NOMO-1 (cell line): ENCODE measurements around the gene HBS1L.

Experiments
- DNase-seq, 2 experiments: peaks; one replicate each; lab custom pipeline; 2025; ENCODE audit not compliant: unreplicated experiment in 2 of 2; lab: John Stamatoyannopoulos, UW

Gene HBS1L

GRCh38 chr6:135043364-135043763, 11.3 kb downstream of the HBS1L start:
- no peak for DNase-seq

- no peak for DNase-seq
These were observed 16.3 kb downstream of the HBS1L start for GRCh38 chr6:135038335-135038734.

- DNase-seq, result no peak
These were observed 17.1 kb downstream of the HBS1L start for GRCh38 chr6:135037541-135037940.

DNA sequence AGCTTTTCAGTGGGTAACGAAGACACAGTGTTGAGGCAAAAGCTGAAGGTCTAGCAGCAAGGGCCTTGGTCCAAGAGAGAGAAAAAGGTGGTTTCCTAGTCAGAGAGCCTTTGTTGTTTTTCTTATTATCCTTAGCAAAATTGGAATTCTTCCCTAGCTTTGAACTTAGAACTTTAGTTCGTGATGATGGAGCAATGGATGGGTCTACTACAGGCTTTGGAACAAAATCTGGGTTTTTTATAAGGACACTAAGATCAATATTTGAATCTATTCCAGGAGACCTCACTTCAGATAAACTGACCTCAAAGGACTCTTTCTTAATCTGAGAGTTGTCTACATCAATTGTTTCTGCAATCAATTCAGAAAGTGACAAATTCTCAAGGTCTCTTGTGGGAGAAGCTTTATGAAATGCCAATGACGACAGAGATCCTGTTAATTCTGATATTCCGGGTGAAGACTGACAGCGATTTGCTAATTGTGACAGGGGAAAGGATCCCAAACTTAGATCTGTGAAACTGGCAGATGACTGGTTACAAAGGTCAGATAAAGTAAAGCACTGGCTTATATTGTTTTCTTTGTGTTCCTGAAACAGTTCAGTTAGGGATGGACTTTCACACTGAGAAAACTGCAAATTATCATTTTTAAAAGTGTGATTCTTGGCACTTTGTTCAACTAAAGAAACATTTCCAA, 17.7 kb downstream of the HBS1L start:
- DNase-seq, result no peak

DNA sequence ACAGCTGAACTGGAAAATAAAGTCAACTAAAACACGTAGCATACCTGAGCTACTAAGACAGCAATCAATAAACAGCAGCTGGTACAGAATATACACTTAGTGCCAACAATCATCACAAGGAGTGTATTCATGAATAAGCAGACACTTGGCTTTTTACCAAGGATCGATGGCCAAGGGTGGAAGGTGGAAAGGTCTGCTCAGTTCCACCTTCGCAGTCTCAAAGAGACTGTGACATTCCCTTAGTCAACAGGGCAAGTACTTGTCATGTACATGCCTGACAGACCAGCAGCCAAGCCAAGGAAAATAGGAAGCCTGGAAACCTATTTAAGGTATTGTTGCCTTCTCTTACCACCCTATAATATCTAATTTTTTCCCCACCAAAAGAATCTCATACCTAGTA, 21.4 kb downstream of the HBS1L start:
- DNase-seq, result no peak

GRCh38 chr6:135030532-135031178, 24.0 kb downstream of the HBS1L start:
- no peak for DNase-seq

GRCh38 chr6:135030056-135030473, 24.6 kb downstream of the HBS1L start:
- DNase-seq, result no peak

- no peak for DNase-seq
These were observed 28.8 kb downstream of the HBS1L start for GRCh38 chr6:135025775-135026174.

DNA sequence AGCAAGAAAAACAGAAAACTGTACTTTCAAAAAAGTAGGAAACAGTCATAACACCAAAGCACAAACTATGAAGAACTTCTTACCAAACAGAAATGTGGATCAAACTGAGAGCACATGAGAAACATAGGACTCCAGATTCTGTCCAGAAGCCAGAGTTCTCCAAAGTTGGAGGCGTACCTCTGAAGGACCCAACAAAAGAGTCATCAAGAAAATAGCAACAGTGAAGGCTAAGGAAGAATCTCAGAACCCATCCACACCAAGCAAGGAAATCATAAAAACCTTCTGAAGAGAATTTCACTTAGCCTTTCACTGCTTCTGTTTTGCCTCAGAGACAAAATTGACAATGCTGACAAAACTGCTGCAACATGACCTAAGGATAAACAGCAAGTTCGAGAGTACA, 29.4 kb downstream of the HBS1L start:
- DNase-seq, result no peak

DNA sequence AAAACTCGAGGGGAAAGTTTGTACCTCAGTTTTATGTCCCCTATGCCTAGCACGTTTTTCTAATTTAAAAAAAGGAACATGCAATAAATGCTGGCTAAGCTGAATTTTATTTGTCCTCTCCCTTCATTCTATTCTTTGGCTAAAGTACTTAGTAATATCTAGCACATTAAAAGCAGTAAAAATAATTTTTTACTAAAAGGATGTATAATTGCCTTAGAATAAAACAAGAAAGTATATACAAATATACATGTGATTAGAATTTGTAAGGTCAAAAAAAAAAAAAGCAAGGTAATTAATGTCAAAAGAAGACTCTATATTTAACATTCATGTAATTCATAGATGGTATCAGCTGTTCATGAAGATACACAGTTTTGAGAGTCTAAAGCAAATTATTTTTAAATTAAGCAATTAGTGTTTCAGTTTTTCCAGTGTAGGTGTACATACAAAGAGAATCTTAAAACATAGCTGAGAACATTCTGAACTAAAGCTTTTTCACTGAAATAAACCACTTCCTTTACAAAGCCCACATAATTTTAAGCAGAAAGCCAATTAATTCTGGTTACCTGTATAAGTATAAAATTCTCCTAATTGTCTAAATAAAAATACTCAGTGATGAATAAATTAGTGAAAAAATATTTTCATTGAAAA, 32.4 kb downstream of the HBS1L start:
- no peak for DNase-seq

- DNase-seq, result no peak
These were observed 33.1 kb downstream of the HBS1L start for GRCh38 chr6:135021310-135022049.

GRCh38 chr6:135018941-135019340, 35.7 kb downstream of the HBS1L start:
- peak; percentile 64 to 87 for DNase-seq

DNA sequence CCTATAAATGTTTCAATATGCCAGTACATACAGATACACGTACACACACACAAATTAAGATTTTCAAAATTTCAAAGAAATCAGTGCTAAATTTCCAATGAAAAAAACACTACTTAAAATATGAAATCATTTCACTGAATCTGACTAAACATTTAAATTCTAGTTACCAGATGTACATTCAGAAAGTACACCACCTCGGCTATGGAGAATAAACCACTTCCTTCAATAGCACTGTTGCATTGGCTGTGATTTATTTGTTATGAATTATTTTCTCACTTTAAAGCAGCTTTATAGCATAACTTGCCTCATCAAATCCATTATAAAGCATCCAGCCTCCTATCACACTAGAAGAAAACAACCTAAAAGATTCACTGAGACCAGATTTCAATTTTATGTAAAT, 36.6 kb downstream of the HBS1L start:
- DNase-seq, result no peak

DNA sequence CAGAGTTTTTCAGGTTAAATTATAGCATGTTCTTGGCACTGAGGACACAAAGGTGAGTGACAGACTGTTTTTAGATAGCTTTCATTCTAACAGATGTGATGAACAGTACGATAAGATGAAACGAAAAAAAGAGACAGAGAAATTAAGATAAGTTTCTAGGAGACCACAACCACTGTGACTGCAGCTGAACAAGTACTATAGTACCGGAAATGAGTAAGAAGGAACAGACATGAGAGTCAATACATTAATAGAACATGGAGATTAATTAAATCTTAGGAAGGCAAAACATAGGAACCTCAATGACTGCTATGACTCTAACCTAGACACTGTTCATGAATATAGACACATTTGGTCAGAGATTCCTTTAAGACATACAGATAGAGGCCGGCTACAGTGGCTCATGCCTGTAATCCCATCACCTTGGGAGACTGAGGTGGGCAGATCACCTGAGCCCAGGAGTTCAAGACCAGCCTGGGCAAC, 40.2 kb downstream of the HBS1L start:
- peak in 1 of 2 experiments; percentile 18 for DNase-seq

- DNase-seq, result no peak
These were observed 41.4 kb downstream of the HBS1L start for GRCh38 chr6:135013211-135013610.

GRCh38 chr6:135012764-135013163, 41.9 kb downstream of the HBS1L start:
- DNase-seq, result no peak

- DNase-seq, result no peak
These were observed 42.3 kb downstream of the HBS1L start for GRCh38 chr6:135012349-135012748.

- DNase-seq, result no peak
These were observed 45.7 kb downstream of the HBS1L start for GRCh38 chr6:135008941-135009290.

- no peak for DNase-seq
These were observed 46.3 kb downstream of the HBS1L start for GRCh38 chr6:135008072-135008940.

- no peak for DNase-seq
These were observed 48.2 kb downstream of the HBS1L start for GRCh38 chr6:135006386-135006914.
